ENCODE measurements around the gene PHGDH. TPM values are rescaled to one million over a fixed set of nuclear protein-coding genes. Genes with fewer than 3 reads are reported as not detected.

The PHGDH gene
- total and polyA plus RNA-seq, 9 of the 15 experiments (the other 6 are each of a cell fraction or from before 2014, with no cell fraction given) = 6.7 to 84.2 (median 36.2) TPM

DNA sequence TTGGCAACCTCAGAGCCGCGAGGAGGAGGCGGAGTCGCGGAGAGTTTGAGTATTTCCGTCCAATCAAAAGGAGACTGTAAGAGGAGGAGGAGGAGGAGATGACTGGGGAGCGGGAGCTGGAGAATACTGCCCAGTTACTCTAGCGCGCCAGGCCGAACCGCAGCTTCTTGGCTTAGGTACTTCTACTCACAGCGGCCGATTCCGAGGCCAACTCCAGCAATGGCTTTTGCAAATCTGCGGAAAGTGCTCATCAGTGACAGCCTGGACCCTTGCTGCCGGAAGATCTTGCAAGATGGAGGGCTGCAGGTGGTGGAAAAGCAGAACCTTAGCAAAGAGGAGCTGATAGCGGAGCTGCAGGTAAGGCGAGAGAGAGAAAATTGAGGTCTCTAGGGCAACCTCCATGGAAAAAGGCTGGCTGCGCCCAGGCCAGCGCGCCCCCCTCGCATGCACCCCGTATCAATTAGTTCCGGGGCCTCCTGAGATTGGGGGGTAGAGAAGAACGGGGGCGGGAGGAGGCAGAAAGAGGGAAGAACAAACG is at the start of gene PHGDH (continued):
- 0 out of 4 replicates have a peak, but pooled peaks of 1 of the 2 experiments have one; percentile 28 for TF ChIP-seq TEAD1 (CRISPR knock-in tag; IDR thresholded peaks at IDR 0.05)
- no peak for TF ChIP-seq TRIM28 (IDR thresholded peaks at IDR 0.05)
- no peak for TF ChIP-seq HNRNPK (IDR thresholded peaks at IDR 0.05; ENCODE audit: low read depth, low read length, poor library complexity, severe bottlenecking)
- TF ChIP-seq NR2C1 (IDR thresholded peaks at IDR 0.05) = no peak
- TF ChIP-seq NR2C1 (tag; IDR thresholded peaks at IDR 0.05) = peak; percentile 69; the same call in 1 of the 2 replicates
- TF ChIP-seq, protein P1, sequence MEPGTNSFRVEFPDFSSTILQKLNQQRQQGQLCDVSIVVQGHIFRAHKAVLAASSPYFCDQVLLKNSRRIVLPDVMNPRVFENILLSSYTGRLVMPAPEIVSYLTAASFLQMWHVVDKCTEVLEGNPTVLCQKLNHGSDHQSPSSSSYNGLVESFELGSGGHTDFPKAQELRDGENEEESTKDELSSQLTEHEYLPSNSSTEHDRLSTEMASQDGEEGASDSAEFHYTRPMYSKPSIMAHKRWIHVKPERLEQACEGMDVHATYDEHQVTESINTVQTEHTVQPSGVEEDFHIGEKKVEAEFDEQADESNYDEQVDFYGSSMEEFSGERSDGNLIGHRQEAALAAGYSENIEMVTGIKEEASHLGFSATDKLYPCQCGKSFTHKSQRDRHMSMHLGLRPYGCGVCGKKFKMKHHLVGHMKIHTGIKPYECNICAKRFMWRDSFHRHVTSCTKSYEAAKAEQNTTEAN (CRISPR knock-in tag; IDR thresholded peaks at IDR 0.05) = 0 out of 2 replicates have a peak, but pooled peaks have one; percentile 42
- 0 out of 2 replicates have a peak, but pooled peaks have one; percentile 23 for TF ChIP-seq SP1 (CRISPR knock-in tag; IDR thresholded peaks at IDR 0.05)
- no peak for TF ChIP-seq MECOM (CRISPR knock-in tag; IDR thresholded peaks at IDR 0.05)
- TF ChIP-seq ZNF785 (CRISPR knock-in tag; IDR thresholded peaks at IDR 0.05) = no peak
- TF ChIP-seq, protein P2, sequence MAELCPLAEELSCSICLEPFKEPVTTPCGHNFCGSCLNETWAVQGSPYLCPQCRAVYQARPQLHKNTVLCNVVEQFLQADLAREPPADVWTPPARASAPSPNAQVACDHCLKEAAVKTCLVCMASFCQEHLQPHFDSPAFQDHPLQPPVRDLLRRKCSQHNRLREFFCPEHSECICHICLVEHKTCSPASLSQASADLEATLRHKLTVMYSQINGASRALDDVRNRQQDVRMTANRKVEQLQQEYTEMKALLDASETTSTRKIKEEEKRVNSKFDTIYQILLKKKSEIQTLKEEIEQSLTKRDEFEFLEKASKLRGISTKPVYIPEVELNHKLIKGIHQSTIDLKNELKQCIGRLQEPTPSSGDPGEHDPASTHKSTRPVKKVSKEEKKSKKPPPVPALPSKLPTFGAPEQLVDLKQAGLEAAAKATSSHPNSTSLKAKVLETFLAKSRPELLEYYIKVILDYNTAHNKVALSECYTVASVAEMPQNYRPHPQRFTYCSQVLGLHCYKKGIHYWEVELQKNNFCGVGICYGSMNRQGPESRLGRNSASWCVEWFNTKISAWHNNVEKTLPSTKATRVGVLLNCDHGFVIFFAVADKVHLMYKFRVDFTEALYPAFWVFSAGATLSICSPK (IDR thresholded peaks at IDR 0.05; ENCODE audit: borderline replicate concordance) = no peak
- TF ChIP-seq, protein P3, sequence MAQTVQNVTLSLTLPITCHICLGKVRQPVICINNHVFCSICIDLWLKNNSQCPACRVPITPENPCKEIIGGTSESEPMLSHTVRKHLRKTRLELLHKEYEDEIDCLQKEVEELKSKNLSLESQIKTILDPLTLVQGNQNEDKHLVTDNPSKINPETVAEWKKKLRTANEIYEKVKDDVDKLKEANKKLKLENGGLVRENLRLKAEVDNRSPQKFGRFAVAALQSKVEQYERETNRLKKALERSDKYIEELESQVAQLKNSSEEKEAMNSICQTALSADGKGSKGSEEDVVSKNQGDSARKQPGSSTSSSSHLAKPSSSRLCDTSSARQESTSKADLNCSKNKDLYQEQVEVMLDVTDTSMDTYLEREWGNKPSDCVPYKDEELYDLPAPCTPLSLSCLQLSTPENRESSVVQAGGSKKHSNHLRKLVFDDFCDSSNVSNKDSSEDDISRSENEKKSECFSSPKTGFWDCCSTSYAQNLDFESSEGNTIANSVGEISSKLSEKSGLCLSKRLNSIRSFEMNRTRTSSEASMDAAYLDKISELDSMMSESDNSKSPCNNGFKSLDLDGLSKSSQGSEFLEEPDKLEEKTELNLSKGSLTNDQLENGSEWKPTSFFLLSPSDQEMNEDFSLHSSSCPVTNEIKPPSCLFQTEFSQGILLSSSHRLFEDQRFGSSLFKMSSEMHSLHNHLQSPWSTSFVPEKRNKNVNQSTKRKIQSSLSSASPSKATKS (CRISPR knock-in tag; IDR thresholded peaks at IDR 0.05) = no peak
- TF ChIP-seq, protein P4, sequence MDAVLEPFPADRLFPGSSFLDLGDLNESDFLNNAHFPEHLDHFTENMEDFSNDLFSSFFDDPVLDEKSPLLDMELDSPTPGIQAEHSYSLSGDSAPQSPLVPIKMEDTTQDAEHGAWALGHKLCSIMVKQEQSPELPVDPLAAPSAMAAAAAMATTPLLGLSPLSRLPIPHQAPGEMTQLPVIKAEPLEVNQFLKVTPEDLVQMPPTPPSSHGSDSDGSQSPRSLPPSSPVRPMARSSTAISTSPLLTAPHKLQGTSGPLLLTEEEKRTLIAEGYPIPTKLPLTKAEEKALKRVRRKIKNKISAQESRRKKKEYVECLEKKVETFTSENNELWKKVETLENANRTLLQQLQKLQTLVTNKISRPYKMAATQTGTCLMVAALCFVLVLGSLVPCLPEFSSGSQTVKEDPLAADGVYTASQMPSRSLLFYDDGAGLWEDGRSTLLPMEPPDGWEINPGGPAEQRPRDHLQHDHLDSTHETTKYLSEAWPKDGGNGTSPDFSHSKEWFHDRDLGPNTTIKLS (IDR thresholded peaks at IDR 0.05; ENCODE audit: borderline replicate concordance, low read depth) = peak; percentile 30; the same call in 1 of the 2 replicates
- no peak for TF ChIP-seq HDAC6 (IDR thresholded peaks at IDR 0.05; ENCODE audit: low read depth, low read length)
- TF ChIP-seq CREM (IDR thresholded peaks at IDR 0.05; ENCODE audit: low read depth) = peak; percentile 29; the same call in 1 of the 2 replicates
- TF ChIP-seq RHOXF2B (CRISPR knock-in tag; conservative IDR thresholded peaks at IDR 0.05) = peak; percentile 58; the same call in 1 of the 2 replicates
- no peak for TF ChIP-seq ZSCAN29 (IDR thresholded peaks at IDR 0.05)
- no peak for TF ChIP-seq TEAD4 (IDR thresholded peaks at IDR 0.05; ENCODE audit: low read length)
- no peak for TF ChIP-seq TEAD4 (CRISPR knock-in tag; IDR thresholded peaks at IDR 0.05; ENCODE audit: borderline replicate concordance)
- TF ChIP-seq MTA3 (IDR thresholded peaks at IDR 0.05; ENCODE audit: borderline replicate concordance) = peak; percentile 33; the same call in 1 of the 2 replicates
- TF ChIP-seq, protein P5, sequence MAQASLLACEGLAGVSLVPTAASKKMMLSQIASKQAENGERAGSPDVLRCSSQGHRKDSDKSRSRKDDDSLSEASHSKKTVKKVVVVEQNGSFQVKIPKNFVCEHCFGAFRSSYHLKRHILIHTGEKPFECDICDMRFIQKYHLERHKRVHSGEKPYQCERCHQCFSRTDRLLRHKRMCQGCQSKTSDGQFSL (CRISPR knock-in tag; IDR thresholded peaks at IDR 0.05) = 0 out of 2 replicates have a peak, but pooled peaks have one; percentile 14
- TF ChIP-seq, protein P5 (tag; IDR thresholded peaks at IDR 0.05) = no peak
- 0 out of 2 replicates have a peak, but pooled peaks have one; percentile 14 for TF ChIP-seq L3MBTL2 (IDR thresholded peaks at IDR 0.05)

All from K562 (cell line).